Naive thymus-derived CD8-positive, alpha-beta T cell (primary cell): ENCODE measurements around the gene INTS1. TPM values are rescaled to one million over a fixed set of nuclear protein-coding genes. Genes with fewer than 3 reads are reported as not detected.

Experiments used
- ATAC-seq, 2 donors: fragments of 150-1000 bp; cut with Tn5 transposase in 1 of 2; sonication (Bioruptor Pico), chemical (Tn5 transposase) in 1 of 2; 1 replicate in 1 of 2; 2 replicates in 1 of 2; pipeline ENCODE4 v1.10.0; 2021; ENCODE audit warnings: mild to moderate bottlenecking in 2 of 2, moderate library complexity in 2 of 2
- POLR2A ChIA-PET: fragments of 350-600 bp; sonication (Branson Sonifier 250); formaldehyde crosslinking; loops from one replicate; lab custom pipeline; 2021; ENCODE audit warnings: antibody characterized with exemption; lab: Charles Lee
- DNase-seq, 10 donors: peaks; one replicate each; pipeline versions ENCODE4 v3.0.0 to v3.0.0-alpha.2; 2020 to 2022
- H3K27ac Mint-ChIP-seq, 10 donors: one replicate each; pipeline ENCODE4 v1.8.0; 2020 to 2022; ENCODE audit warnings: mild to moderate bottlenecking in 10 of 10, mixed read lengths in 10 of 10, moderate library complexity in 4 of 10, inconsistent platforms in 1 of 10
- H3K27me3 Mint-ChIP-seq, 5 donors: one replicate each; pipeline ENCODE4 v1.8.0; 2021 to 2022; ENCODE audit warnings: mixed read lengths in 5 of 5
- H3K36me3 Mint-ChIP-seq, 3 donors: one replicate each; pipeline ENCODE4 v1.8.0; 2020 to 2022; ENCODE audit warnings: mixed read lengths in 3 of 3, mild to moderate bottlenecking in 2 of 3, inconsistent platforms in 1 of 3
- H3K4me1 Mint-ChIP-seq, 4 donors: one replicate each; pipeline ENCODE4 v1.8.0; 2021 to 2022; ENCODE audit warnings: mixed read lengths in 4 of 4
- H3K4me3 Mint-ChIP-seq, 10 donors: one replicate each; pipeline ENCODE4 v1.8.0; 2020 to 2022; ENCODE audit warnings: mild to moderate bottlenecking in 10 of 10, mixed read lengths in 10 of 10, moderate library complexity in 6 of 10, inconsistent platforms in 1 of 10
- H3K9me3 Mint-ChIP-seq, 9 donors: one replicate each; pipeline ENCODE4 v1.8.0; 2020 to 2022; ENCODE audit warnings: mixed read lengths in 9 of 9, mild to moderate bottlenecking in 3 of 9, inconsistent platforms in 1 of 9, moderate library complexity in 1 of 9
- polyA plus RNA-seq, 3 donors: library from polyadenylated mRNA; unstranded; fragments of 300-500 nt; fragmentation: Illumina TruSeq; gene quantifications; one replicate each; pipeline ENCODE4 v1.2.3, GENCODE V29; 2021
- total RNA-seq, 8 experiments: library from RNA in 2 of 8; stranded (reverse) in 2 of 8; gene quantifications; one replicate each; pipeline ENCODE4 v1.2.3 and lab custom pipeline; 2021 to 2026

INTS1 gene
- total and polyA plus RNA-seq, 5 experiments from 2014 or later, result 9.1 to 136 (median 24.6) TPM

- H3K9me3 Mint-ChIP-seq, result peaks cover 0 to 2% (median 0%) of the 10 kb centered on the region in 9 donors
- H3K4me3 Mint-ChIP-seq, result peak overlapping the region; percentile 19 to 63 (median 46)
- ATAC-seq (no peak), DNase-seq (peak in 1 of 10 donors; percentile 25)
- POLR2A ChIA-PET, result interaction anchor here (2.7 kb wide), 1 partner anchor 23 kb away, joined by 9 read pairs; the partner anchor contains the start of gene MAFK
- H3K27ac Mint-ChIP-seq, result peak overlapping the region; percentile 57 to 87 (median 78)
- H3K36me3 Mint-ChIP-seq, result no peaks in the 10 kb centered on the region
- H3K27me3 Mint-ChIP-seq, result no peaks in the 10 kb centered on the region
- peaks cover 24 to 71% (median 57%) of the 10 kb centered on the region in 4 donors for H3K4me1 Mint-ChIP-seq
Observed at GRCh38 chr7:1508277-1508758, 4.1 kb upstream of the INTS1 start.

GRCh38 chr7:1505731-1506550 lies 1.8 kb upstream of the INTS1 start:
- POLR2A ChIA-PET, result interaction anchor here (1.0 to 4.1 kb wide), 7 partner anchors 8 to 848 kb away, joined by 3 to 29 read pairs (median 5); partner anchors contain the start of gene MAFK
- Mint-ChIP-seq H3K36me3 (peaks cover 0 to 13% (median 0%) of the 10 kb centered on the region in 3 donors), H3K27me3 (no peaks in the 10 kb centered on the region), H3K9me3 (peaks cover 0 to 2% (median 0%) of the 10 kb centered on the region in 9 donors), H3K27ac (peak overlapping the region; percentile 13 to 90 (median 70)), H3K4me1 (peaks cover 27 to 69% (median 52%) of the 10 kb centered on the region in 4 donors), H3K4me3 (peak overlapping the region; percentile 63 to 88 (median 76))
- no peak for DNase-seq
- no peak for ATAC-seq

- peak overlapping the region in 9 of 10 donors; percentile 40 to 91 (median 79) for H3K27ac Mint-ChIP-seq
- peaks cover 0 to 1% (median 0%) of the 10 kb centered on the region in 9 donors for H3K9me3 Mint-ChIP-seq
- POLR2A ChIA-PET, result interaction anchor here (1.4 to 4.1 kb wide), 2 partner anchors 30 to 67 kb away, joined by 5 to 29 read pairs; partner anchors contain the start of gene PSMG3
- DNase-seq (no peak), ATAC-seq (no peak)
- no peaks in the 10 kb centered on the region for H3K27me3 Mint-ChIP-seq
- peaks cover 0 to 26% (median 0%) of the 10 kb centered on the region in 3 donors for H3K36me3 Mint-ChIP-seq
- H3K4me1 Mint-ChIP-seq, result peaks cover 23 to 62% (median 48%) of the 10 kb centered on the region in 4 donors
- peak overlapping the region; percentile 77 to 91 (median 84) for H3K4me3 Mint-ChIP-seq
Observed at GRCh38 chr7:1503390-1503789, 799 bp downstream of the INTS1 start.

GRCh38 chr7:1502845-1503244 lies 1.3 kb downstream of the INTS1 start:
- H3K4me3 Mint-ChIP-seq, result peak overlapping the region; percentile 77 to 91 (median 84)
- H3K4me1 Mint-ChIP-seq, result peaks cover 20 to 58% (median 44%) of the 10 kb centered on the region in 4 donors
- H3K9me3 Mint-ChIP-seq, result no peaks in the 10 kb centered on the region
- peak overlapping the region in 9 of 10 donors; percentile 34 to 91 (median 79) for H3K27ac Mint-ChIP-seq
- H3K36me3 Mint-ChIP-seq, result peaks cover 0 to 31% (median 0%) of the 10 kb centered on the region in 3 donors
- DNase-seq (no peak), ATAC-seq (no peak)
- H3K27me3 Mint-ChIP-seq, result no peaks in the 10 kb centered on the region
- POLR2A ChIA-PET, result interaction anchor here (0.6 to 4.1 kb wide), 3 partner anchors 31 to 77 kb away, joined by 3 to 29 read pairs (median 5); partner anchors contain the start of gene PSMG3

GRCh38 chr7:1501487-1502270 lies 2.5 kb downstream of the INTS1 start:
- Mint-ChIP-seq H3K27me3 (no peaks in the 10 kb centered on the region), H3K9me3 (no peaks in the 10 kb centered on the region), H3K4me1 (peaks cover 17 to 47% (median 37%) of the 10 kb centered on the region in 4 donors), H3K27ac (peak overlapping the region in 5 of 10 donors; percentile 22 to 62 (median 47)), H3K36me3 (peaks cover 0 to 42% (median 5%) of the 10 kb centered on the region in 3 donors), H3K4me3 (peak overlapping the region; percentile 36 to 91 (median 84))
- DNase-seq, result no peak
- no peak for ATAC-seq
- POLR2A ChIA-PET, result interaction anchor here (1.3 kb wide), 1 partner anchor 27 kb away, joined by 3 read pairs; no protein-coding TSS in a partner anchor

GRCh38 chr7:1500064-1500807 lies 4.0 kb downstream of the INTS1 start:
- H3K9me3 Mint-ChIP-seq, result no peaks in the 10 kb centered on the region
- DNase-seq (no peak), ATAC-seq (no peak)
- H3K4me1 Mint-ChIP-seq, result peaks cover 14 to 37% (median 26%) of the 10 kb centered on the region in 4 donors
- no peaks in the 10 kb centered on the region for H3K27me3 Mint-ChIP-seq
- peak overlapping the region in 2 of 10 donors; percentile 29 to 62 for H3K27ac Mint-ChIP-seq
- H3K36me3 Mint-ChIP-seq, result peaks cover 0 to 45% (median 5%) of the 10 kb centered on the region in 3 donors
- POLR2A ChIA-PET, result interaction anchor here (1.3 kb wide), 1 partner anchor 25 kb away, joined by 3 read pairs; no protein-coding TSS in a partner anchor
- H3K4me3 Mint-ChIP-seq, result peak overlapping the region in 1 of 10 donors; percentile 4

- peaks cover 14 to 34% (median 26%) of the 10 kb centered on the region in 4 donors for H3K4me1 Mint-ChIP-seq
- POLR2A ChIA-PET, result interaction anchor here (0.6 kb wide), 1 partner anchor 14 kb away, joined by 3 read pairs; no protein-coding TSS in a partner anchor
- no peaks in the 10 kb centered on the region for H3K9me3 Mint-ChIP-seq
- no peaks in the 10 kb centered on the region for H3K27me3 Mint-ChIP-seq
- no peak for DNase-seq
- H3K4me3 Mint-ChIP-seq, result peak overlapping the region in 1 of 10 donors; percentile 45
- peaks cover 0 to 45% (median 5%) of the 10 kb centered on the region in 3 donors for H3K36me3 Mint-ChIP-seq
- H3K27ac Mint-ChIP-seq, result no peak overlapping the region
- no peak for ATAC-seq
Observed at GRCh38 chr7:1499367-1500029, 4.7 kb downstream of the INTS1 start.

- Mint-ChIP-seq H3K9me3 (no peaks in the 10 kb centered on the region), H3K4me3 (no peak overlapping the region), H3K4me1 (peaks cover 14 to 31% (median 24%) of the 10 kb centered on the region in 4 donors), H3K36me3 (peaks cover 0 to 50% (median 5%) of the 10 kb centered on the region in 3 donors), H3K27ac (no peak overlapping the region), H3K27me3 (no peaks in the 10 kb centered on the region)
- DNase-seq (no peak), ATAC-seq (no peak)
- POLR2A ChIA-PET, result interaction anchor here (0.6 kb wide), 2 partner anchors 13 to 75 kb away, joined by 3 to 6 read pairs; no protein-coding TSS in a partner anchor
Observed at GRCh38 chr7:1498370-1499305, 5.6 kb downstream of the INTS1 start.

- POLR2A ChIA-PET, result no interaction called here
- H3K27ac Mint-ChIP-seq, result no peak overlapping the region
- no peaks in the 10 kb centered on the region for H3K9me3 Mint-ChIP-seq
- H3K36me3 Mint-ChIP-seq, result peaks cover 0 to 52% (median 7%) of the 10 kb centered on the region in 3 donors
- H3K4me3 Mint-ChIP-seq, result peak overlapping the region in 1 of 10 donors; percentile 38
- DNase-seq (no peak), ATAC-seq (no peak)
- no peaks in the 10 kb centered on the region for H3K27me3 Mint-ChIP-seq
- H3K4me1 Mint-ChIP-seq, result peaks cover 9 to 21% (median 14%) of the 10 kb centered on the region in 4 donors
Observed at GRCh38 chr7:1497293-1497927, 6.8 kb downstream of the INTS1 start.
